H1 (cell line): ENCODE data around the gene ATP5MC2. TPM values are rescaled to one million over a fixed set of nuclear protein-coding genes. Genes with fewer than 3 reads are reported as not detected.
"Not testable (repeated sequence)": the region's sequence is repeated elsewhere in the genome, so short reads cannot be mapped to it uniquely, and the experiment has no call there.

ENCODE experiments used
- CTCF ChIA-PET: fragments of 300-600 bp; sonication (Branson Sonifier 250); formaldehyde crosslinking; loops from one replicate; lab custom pipeline; 2021; ENCODE audit not compliant: partially characterized antibody; lab: Charles Lee
- POLR2A ChIA-PET: fragments of 300-600 bp; sonication (Branson Sonifier 250); formaldehyde crosslinking; loops from one replicate; lab custom pipeline; 2021; ENCODE audit warnings: inconsistent platforms; ENCODE audit not compliant: partially characterized antibody; lab: Charles Lee
- DNase-seq, 2 experiments: peaks; one replicate each; pipeline versions ENCODE4 v3.0.0 to v3.0.0-alpha.2; 2010 to 2022; ENCODE audit warnings: low spot score in 2 of 2, low read depth in 1 of 2, mixed read lengths in 1 of 2
- FAIRE-seq: peaks from 2 replicates; lab custom pipeline; 2011; peaks lifted over from hg19 to GRCh38; lab: Jason Lieb, UNC
- H2AFZ ChIP-seq: 2 replicates; pipeline ENCODE4 v1.8.1; 2012; ENCODE audit warnings: low read length, inconsistent platforms
- H2AK5ac ChIP-seq: 2 replicates; pipeline ENCODE4 v1.6.1; 2013; ENCODE audit warnings: low read depth, low read length
- H2BK120ac ChIP-seq: replicated peaks from 2 replicates; pipeline ENCODE3; 2013; ENCODE audit warnings: low read depth, low read length, inconsistent platforms
- H2BK12ac ChIP-seq: 2 replicates; pipeline ENCODE4 v1.6.1; 2013; ENCODE audit warnings: low read depth, low read length
- H2BK15ac ChIP-seq: 2 replicates; pipeline ENCODE4 v1.6.1; 2013; ENCODE audit warnings: low read length
- H2BK20ac ChIP-seq: 2 replicates; pipeline ENCODE4 v1.6.1; 2013; ENCODE audit warnings: low read length
- H2BK5ac ChIP-seq: 2 replicates; pipeline ENCODE4 v1.6.1; 2013; ENCODE audit warnings: low read depth, low read length
- H3K14ac ChIP-seq: 2 replicates; pipeline ENCODE4 v1.6.1; 2013; ENCODE audit warnings: inconsistent platforms; ENCODE audit not compliant: insufficient read length
- H3K18ac ChIP-seq: 2 replicates; pipeline ENCODE4 v1.6.1; 2013; ENCODE audit warnings: low read length; ENCODE audit errors: extremely low read depth
- H3K23ac ChIP-seq: 2 replicates; pipeline ENCODE4 v1.6.1; 2013; ENCODE audit warnings: inconsistent platforms; ENCODE audit not compliant: insufficient read length
- H3K23me2 ChIP-seq: 2 replicates; pipeline ENCODE4 v1.6.1; 2013; ENCODE audit warnings: low read depth, low read length
- H3K27ac ChIP-seq: 2 replicates; pipeline ENCODE4 v1.6.1; 2011; ENCODE audit warnings: low read depth, low read length, inconsistent platforms
- H3K27me3 ChIP-seq, 4 experiments: replicated peaks in 1 of 4; 1 replicate in 1 of 4; 2 replicates in 3 of 4; pipeline versions ENCODE4 v1.6.1 to v1.8.1; 2011 to 2013; ENCODE audit warnings: low read length in 3 of 4, mild to moderate bottlenecking in 3 of 4, inconsistent platforms in 2 of 4, mixed read lengths in 2 of 4, moderate library complexity in 1 of 4; ENCODE audit not compliant: control insufficient read depth in 3 of 4, insufficient read depth in 3 of 4; ENCODE audit errors: extremely low read depth in 1 of 4
- H3K36me3 ChIP-seq, 4 experiments: 2 replicates each; pipeline versions ENCODE4 v1.6.1 to v1.8.1; 2011 to 2013; ENCODE audit warnings: mild to moderate bottlenecking in 4 of 4, low read length in 3 of 4, moderate library complexity in 2 of 4, control low read depth in 1 of 4, inconsistent platforms in 1 of 4; ENCODE audit not compliant: insufficient read depth in 4 of 4, control insufficient read depth in 2 of 4
- H3K4ac ChIP-seq: replicated peaks from 2 replicates; pipeline ENCODE3; 2013; ENCODE audit warnings: low read length, low read depth, mixed read lengths, inconsistent platforms; ENCODE audit not compliant: insufficient read length
- H3K4me1 ChIP-seq, 4 experiments: replicated peaks in 1 of 4; 1 replicate in 1 of 4; 2 replicates in 3 of 4; pipeline versions ENCODE4 v1.6.1 to v1.8.1; 2011 to 2013; ENCODE audit warnings: low read length in 3 of 4, inconsistent platforms in 2 of 4, mixed read lengths in 1 of 4; ENCODE audit not compliant: insufficient read depth in 4 of 4, control insufficient read depth in 3 of 4
- H3K4me2 ChIP-seq, 2 experiments: 2 replicates each; pipeline versions ENCODE4 v1.6.1 to v1.8.1; 2011 to 2013; ENCODE audit warnings: low read depth in 2 of 2, low read length in 2 of 2, control low read depth in 1 of 2, inconsistent platforms in 1 of 2, mild to moderate bottlenecking in 1 of 2; ENCODE audit not compliant: insufficient read depth in 1 of 2
- H3K4me3 ChIP-seq, 4 experiments: fragments of 200-600, 300-600 bp in 1 of 4; sonication (generic), shearing (Covaris generic), sonication (Bioruptor Twin) in 1 of 4; 2 replicates each; pipeline versions ENCODE4 v1.5.1 to v1.8.1; 2011 to 2016; ENCODE audit warnings: low read length in 4 of 4, low read depth in 3 of 4, control low read depth in 2 of 4, inconsistent platforms in 2 of 4, mild to moderate bottlenecking in 2 of 4, mixed read lengths in 1 of 4, moderate library complexity in 1 of 4; ENCODE audit not compliant: insufficient read depth in 2 of 4; ENCODE audit errors: extremely low read depth in 1 of 4
- H3K56ac ChIP-seq: replicated peaks from 2 replicates; pipeline ENCODE3; 2013; ENCODE audit warnings: low read depth, mild to moderate bottlenecking, mixed read lengths, low read length, inconsistent platforms; ENCODE audit not compliant: insufficient read length
- H3K79me1 ChIP-seq: 2 replicates; pipeline ENCODE4 v1.6.1; 2013; ENCODE audit warnings: low read depth, low read length, control low read depth
- H3K79me2 ChIP-seq, 2 experiments: 2 replicates each; pipeline versions ENCODE4 v1.6.1 to v1.8.1; 2012 to 2013; ENCODE audit warnings: low read length in 2 of 2, mild to moderate bottlenecking in 2 of 2, inconsistent platforms in 1 of 2; ENCODE audit not compliant: insufficient read depth in 2 of 2, control insufficient read depth in 1 of 2
- H3K9ac ChIP-seq, 4 experiments: replicated peaks in 1 of 4; 1 replicate in 1 of 4; 2 replicates in 3 of 4; pipeline versions ENCODE4 v1.6.1 to v1.8.1; 2011 to 2013; ENCODE audit warnings: low read depth in 3 of 4, low read length in 3 of 4, control low read depth in 2 of 4, mild to moderate bottlenecking in 2 of 4, moderate library complexity in 2 of 4, inconsistent platforms in 1 of 4; ENCODE audit errors: extremely low read depth in 1 of 4
- H3K9me3 ChIP-seq, 2 experiments: 2 replicates each; pipeline versions ENCODE4 v1.6.1 to v1.8.1; 2012 to 2013; ENCODE audit warnings: mild to moderate bottlenecking in 2 of 2, moderate library complexity in 2 of 2, control low read depth in 1 of 2, inconsistent platforms in 1 of 2, low read depth in 1 of 2, low read length in 1 of 2, mixed read lengths in 1 of 2; ENCODE audit not compliant: insufficient read depth in 2 of 2
- H4K20me1 ChIP-seq, 2 experiments: replicated peaks in 1 of 2; 2 replicates each; pipeline versions ENCODE3 to v1.8.1; 2011 to 2013; ENCODE audit warnings: inconsistent platforms in 2 of 2, low read length in 2 of 2, mild to moderate bottlenecking in 1 of 2; ENCODE audit not compliant: insufficient read depth in 2 of 2, control insufficient read depth in 1 of 2
- H4K5ac ChIP-seq: 2 replicates; pipeline ENCODE4 v1.6.1; 2013; ENCODE audit warnings: low read length, low read depth, mixed read lengths, inconsistent platforms; ENCODE audit not compliant: insufficient read length
- H4K8ac ChIP-seq: 2 replicates; pipeline ENCODE4 v1.8.0; 2013; ENCODE audit warnings: mild to moderate bottlenecking, moderate library complexity, low read length, inconsistent platforms; ENCODE audit not compliant: insufficient read depth; ENCODE audit errors: extremely low read depth
- H4K91ac ChIP-seq: replicated peaks from 2 replicates; pipeline ENCODE3; 2013; ENCODE audit warnings: low read length, mixed read lengths, inconsistent platforms; ENCODE audit not compliant: insufficient read length
- HDAC2 ChIP-seq, 2 experiments: fragments of 300-600 bp in 1 of 2; sonication (generic) in 1 of 2; IDR thresholded peaks; 2 replicates each; pipeline ENCODE4 v1.6.1; 2011 to 2012; ENCODE audit warnings: low read depth in 2 of 2, low read length in 2 of 2, mild to moderate bottlenecking in 2 of 2, moderate library complexity in 2 of 2, borderline replicate concordance in 1 of 2, inconsistent platforms in 1 of 2
- polyA plus RNA-seq, 7 experiments: library from polyadenylated mRNA; depleted of rRNA in 3 of 7; stranded (reverse) in 5 of 7; unstranded in 2 of 7; fragments of >200 nt in 5 of 7; fragments of 200-250 nt in 2 of 7; gene quantifications; 1 replicate in 5 of 7; 2 replicates in 1 of 7; 4 replicates in 1 of 7; pipeline versions ENCODE4 v1.2.1 to v1.2.3, GENCODE V29; 2011 to 2013; ENCODE audit warnings: missing spikeins in 2 of 7, mixed read lengths in 2 of 7
- total RNA-seq: library from RNA; stranded (reverse); fragmentation: NEBNext Ultra II Directional; extraction: Animal tissue kit (Norgen Biotek cat#: 25700); gene quantifications from 2 replicates; pipeline ENCODE4 v1.2.1, GENCODE V29; 2021

ATP5MC2 gene
- total and polyA plus RNA-seq, 2 of the 8 experiments (the other 6 are each of a cell fraction or from before 2014, with no cell fraction given), result 408 to 952 TPM

- TF ChIP-seq HDAC2 (IDR thresholded peaks at IDR 0.05; ENCODE audit: borderline replicate concordance in 1 of 2, low read depth in 2 of 2, low read length in 2 of 2), result no peak
- TF ChIP-seq, all 59 proteins: peak for 0
Measured at GRCh38 chr12:53636641-53637040, 39.2 kb downstream of the ATP5MC2 start (continued).

- H2AK5ac ChIP-seq, H2AFZ ChIP-seq, DNase-seq, FAIRE-seq, H3K79me2 ChIP-seq, H2BK5ac ChIP-seq, H3K56ac ChIP-seq, H4K8ac ChIP-seq, H3K18ac ChIP-seq, H2BK120ac ChIP-seq, H3K27ac ChIP-seq, H3K36me3 ChIP-seq, H3K9ac ChIP-seq, H3K4me2 ChIP-seq, H3K27me3 ChIP-seq, H4K5ac ChIP-seq, H4K91ac ChIP-seq, H2BK15ac ChIP-seq, H3K4me1 ChIP-seq, H3K79me1 ChIP-seq, H3K4ac ChIP-seq, H3K9me3 ChIP-seq, H3K23ac ChIP-seq, H3K4me3 ChIP-seq, H3K23me2 ChIP-seq, H3K14ac ChIP-seq, H4K20me1 ChIP-seq, H2BK12ac ChIP-seq, H2BK20ac ChIP-seq: not testable (repeated sequence)
- ChIA-PET POLR2A (interaction anchor here (1.9 to 5.4 kb wide), 2 partner anchors 9 to 26 kb away, joined by 4 to 20 read pairs; partner anchors contain the start of gene ATF7), CTCF (interaction anchor here (1.5 to 2.4 kb wide), 2 partner anchors 10 to 11 kb away, joined by 3 to 5 read pairs; partner anchors contain the start of gene ATF7)
Measured at GRCh38 chr12:53635708-53636107, 40.2 kb downstream of the ATP5MC2 start.
